ENCODE results near the gene ERICH6B.

Gene ERICH6B

DNA sequence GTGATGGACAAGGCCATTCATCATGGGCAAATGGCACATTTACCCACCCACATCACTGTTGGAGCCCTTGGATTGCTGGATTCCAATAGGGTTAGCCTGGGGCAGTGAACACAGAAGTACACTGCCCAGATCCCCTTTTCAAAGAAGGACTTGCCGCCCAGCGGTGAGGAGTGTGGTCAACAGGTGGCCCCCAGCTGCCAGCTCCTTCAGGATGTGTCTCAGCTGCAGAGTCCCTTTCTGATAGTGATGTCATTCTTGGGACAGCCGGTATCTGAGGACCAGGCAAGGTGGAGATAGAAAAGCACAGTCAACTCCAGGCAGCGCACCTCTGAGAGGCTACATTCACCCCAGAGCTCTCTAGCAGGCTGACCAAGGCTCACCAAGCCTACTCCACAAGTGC is 16.9 kb downstream of the ERICH6B start:
- TF ChIP-seq EZH2phosphoT487 (IDR thresholded peaks at IDR 0.05; ENCODE audit: low read depth) = no peak
- TF ChIP-seq, protein P1, sequence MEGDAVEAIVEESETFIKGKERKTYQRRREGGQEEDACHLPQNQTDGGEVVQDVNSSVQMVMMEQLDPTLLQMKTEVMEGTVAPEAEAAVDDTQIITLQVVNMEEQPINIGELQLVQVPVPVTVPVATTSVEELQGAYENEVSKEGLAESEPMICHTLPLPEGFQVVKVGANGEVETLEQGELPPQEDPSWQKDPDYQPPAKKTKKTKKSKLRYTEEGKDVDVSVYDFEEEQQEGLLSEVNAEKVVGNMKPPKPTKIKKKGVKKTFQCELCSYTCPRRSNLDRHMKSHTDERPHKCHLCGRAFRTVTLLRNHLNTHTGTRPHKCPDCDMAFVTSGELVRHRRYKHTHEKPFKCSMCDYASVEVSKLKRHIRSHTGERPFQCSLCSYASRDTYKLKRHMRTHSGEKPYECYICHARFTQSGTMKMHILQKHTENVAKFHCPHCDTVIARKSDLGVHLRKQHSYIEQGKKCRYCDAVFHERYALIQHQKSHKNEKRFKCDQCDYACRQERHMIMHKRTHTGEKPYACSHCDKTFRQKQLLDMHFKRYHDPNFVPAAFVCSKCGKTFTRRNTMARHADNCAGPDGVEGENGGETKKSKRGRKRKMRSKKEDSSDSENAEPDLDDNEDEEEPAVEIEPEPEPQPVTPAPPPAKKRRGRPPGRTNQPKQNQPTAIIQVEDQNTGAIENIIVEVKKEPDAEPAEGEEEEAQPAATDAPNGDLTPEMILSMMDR (IDR thresholded peaks at IDR 0.05; ENCODE audit: low read depth, low read length) = no peak
- Histone ChIP-seq H3K36me3 (replicated peaks; ENCODE audit: low read depth, low read length) (no peaks in the 10 kb centered on the region), H3K4me1 (ENCODE audit: low read length) (no peaks in the 10 kb centered on the region), H3K27me3 (ENCODE audit: low read depth, low read length) (peaks cover 51% of the 10 kb centered on the region), H3K4me2 (ENCODE audit: low read length) (no peak overlapping the region), H2AFZ (ENCODE audit: low read depth, low read length) (no peak overlapping the region), H3K79me2 (ENCODE audit: low read length) (no peaks in the 10 kb centered on the region), H3K9ac (ENCODE audit: low read length) (no peak overlapping the region), H4K20me1 (ENCODE audit: insufficient read depth, low read length) (no peaks in the 10 kb centered on the region), H3K9me3 (ENCODE audit: insufficient read depth, low read length) (no peaks in the 10 kb centered on the region), H3K4me3 (ENCODE audit: low read length) (no peak overlapping the region), H3K27ac (ENCODE audit: low read length) (no peak overlapping the region)

DNA sequence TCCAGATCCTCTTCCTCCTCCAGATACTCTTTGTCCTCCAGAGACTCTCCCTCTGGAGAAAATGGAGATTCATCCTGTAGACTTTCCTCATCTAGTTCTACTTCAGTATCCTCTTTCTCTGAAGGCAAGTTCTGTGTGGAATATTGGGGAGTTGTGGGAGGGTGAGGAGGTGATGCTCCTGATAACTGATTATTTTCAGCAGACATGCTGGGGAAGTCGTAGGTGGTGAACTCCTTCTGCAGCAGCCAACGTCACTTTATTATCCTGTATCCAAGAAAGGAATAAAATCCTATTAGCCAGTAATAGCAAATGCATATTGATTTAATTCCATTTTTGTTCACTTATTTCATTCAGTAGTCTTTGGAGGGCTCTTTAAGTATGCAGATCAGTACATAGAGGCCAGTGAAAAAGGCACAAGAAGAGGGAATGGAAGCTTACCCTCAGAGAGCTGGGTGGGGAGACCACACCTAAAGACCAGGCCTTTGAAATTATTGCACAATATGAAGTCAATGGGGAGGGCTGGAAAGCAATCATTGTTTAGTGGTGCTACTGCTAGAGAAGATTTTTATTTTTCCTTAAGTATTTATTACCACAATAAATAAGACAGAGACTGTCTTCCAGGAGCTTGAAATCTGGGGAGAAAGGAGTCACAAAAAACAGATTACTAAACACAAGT is 18.6 kb downstream of the ERICH6B start:
- peaks cover 54% of the 10 kb centered on the region for H3K27me3 ChIP-seq (ENCODE audit: low read depth, low read length)

DNA sequence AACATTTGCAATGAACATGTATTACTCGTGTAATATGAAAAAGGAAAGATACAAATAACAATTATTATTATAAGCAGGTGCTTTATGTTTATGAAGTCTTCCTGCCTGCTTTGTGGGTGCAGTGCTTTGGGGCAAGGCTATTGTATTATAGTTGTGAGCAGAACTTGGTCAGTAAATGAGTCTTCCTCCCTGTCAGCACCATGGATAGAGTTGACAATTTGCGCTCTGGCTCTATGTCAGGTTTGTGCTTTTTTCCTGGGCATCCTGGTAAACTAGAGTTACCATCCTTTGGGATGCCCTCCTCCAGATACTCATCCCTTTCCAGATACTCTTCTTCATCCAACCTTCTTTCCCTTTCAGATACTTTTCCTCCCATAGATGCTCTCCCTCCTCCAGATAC is 19.6 kb downstream of the ERICH6B start:
- TF ChIP-seq EZH2phosphoT487 (IDR thresholded peaks at IDR 0.05; ENCODE audit: low read depth) = no peak
- TF ChIP-seq, protein P1 (IDR thresholded peaks at IDR 0.05; ENCODE audit: low read depth, low read length) = no peak
- Histone ChIP-seq H3K4me1 (ENCODE audit: low read length) (no peaks in the 10 kb centered on the region), H3K4me3 (ENCODE audit: low read length) (no peak overlapping the region), H3K4me2 (ENCODE audit: low read length) (no peak overlapping the region), H4K20me1 (ENCODE audit: insufficient read depth, low read length) (no peaks in the 10 kb centered on the region), H3K9me3 (ENCODE audit: insufficient read depth, low read length) (no peaks in the 10 kb centered on the region), H3K79me2 (ENCODE audit: low read length) (no peaks in the 10 kb centered on the region), H3K27me3 (ENCODE audit: low read depth, low read length) (peaks cover 54% of the 10 kb centered on the region), H3K9ac (ENCODE audit: low read length) (no peak overlapping the region), H3K27ac (ENCODE audit: low read length) (no peak overlapping the region), H2AFZ (ENCODE audit: low read depth, low read length) (no peak overlapping the region), H3K36me3 (replicated peaks; ENCODE audit: low read depth, low read length) (no peaks in the 10 kb centered on the region)

More for the DNA sequence above, 18.6 kb downstream of the ERICH6B start:
- no peaks in the 10 kb centered on the region for H3K36me3 ChIP-seq (replicated peaks; ENCODE audit: low read depth, low read length)
- H3K4me2 ChIP-seq (ENCODE audit: low read length) = no peak overlapping the region
- no peak overlapping the region for H3K9ac ChIP-seq (ENCODE audit: low read length)
- H3K4me1 ChIP-seq (ENCODE audit: low read length) = no peaks in the 10 kb centered on the region
- no peaks in the 10 kb centered on the region for H4K20me1 ChIP-seq (ENCODE audit: insufficient read depth, low read length)
- no peaks in the 10 kb centered on the region for H3K9me3 ChIP-seq (ENCODE audit: insufficient read depth, low read length)
- H3K4me3 ChIP-seq (ENCODE audit: low read length) = no peak overlapping the region
- H3K27ac ChIP-seq (ENCODE audit: low read length) = no peak overlapping the region
- no peak for TF ChIP-seq EZH2phosphoT487 (IDR thresholded peaks at IDR 0.05; ENCODE audit: low read depth)
- TF ChIP-seq, protein P1 (IDR thresholded peaks at IDR 0.05; ENCODE audit: low read depth, low read length) = no peak
- H2AFZ ChIP-seq (ENCODE audit: low read depth, low read length) = no peak overlapping the region
- no peaks in the 10 kb centered on the region for H3K79me2 ChIP-seq (ENCODE audit: low read length)

DNA sequence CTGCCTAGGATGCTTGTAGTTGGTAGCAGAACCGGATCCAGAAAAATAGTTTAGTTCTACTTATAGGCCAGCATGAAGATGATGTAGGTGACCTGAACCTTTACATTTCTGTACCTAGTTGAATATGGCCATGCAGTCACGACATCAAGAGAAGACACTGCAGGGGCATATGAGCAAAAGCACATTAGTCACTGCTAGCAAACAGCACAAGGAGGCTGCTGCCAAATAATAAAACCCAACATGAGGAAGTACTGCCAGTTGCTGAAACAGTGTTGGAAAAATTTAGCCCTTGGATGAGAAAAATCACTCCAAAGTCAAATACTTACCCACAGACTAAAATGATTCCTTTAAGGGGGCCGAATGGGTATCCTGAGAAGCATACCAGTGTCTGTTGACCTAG is 20.8 kb downstream of the ERICH6B start:
- Histone ChIP-seq H3K4me2 (ENCODE audit: low read length) (no peak overlapping the region), H3K9me3 (ENCODE audit: insufficient read depth, low read length) (no peaks in the 10 kb centered on the region), H3K36me3 (replicated peaks; ENCODE audit: low read depth, low read length) (no peaks in the 10 kb centered on the region), H3K4me1 (ENCODE audit: low read length) (no peaks in the 10 kb centered on the region), H3K4me3 (ENCODE audit: low read length) (no peak overlapping the region), H3K27ac (ENCODE audit: low read length) (no peak overlapping the region), H3K79me2 (ENCODE audit: low read length) (no peaks in the 10 kb centered on the region), H4K20me1 (ENCODE audit: insufficient read depth, low read length) (no peaks in the 10 kb centered on the region), H3K27me3 (ENCODE audit: low read depth, low read length) (peaks cover 50% of the 10 kb centered on the region), H3K9ac (ENCODE audit: low read length) (no peak overlapping the region), H2AFZ (ENCODE audit: low read depth, low read length) (no peak overlapping the region)
- TF ChIP-seq EZH2phosphoT487 (IDR thresholded peaks at IDR 0.05; ENCODE audit: low read depth) = no peak
- TF ChIP-seq, protein P1 (IDR thresholded peaks at IDR 0.05; ENCODE audit: low read depth, low read length) = no peak

All from OCI-LY3 (cell line).